Measurements from ENCODE around the gene SESN1.

The SESN1 gene

DNA sequence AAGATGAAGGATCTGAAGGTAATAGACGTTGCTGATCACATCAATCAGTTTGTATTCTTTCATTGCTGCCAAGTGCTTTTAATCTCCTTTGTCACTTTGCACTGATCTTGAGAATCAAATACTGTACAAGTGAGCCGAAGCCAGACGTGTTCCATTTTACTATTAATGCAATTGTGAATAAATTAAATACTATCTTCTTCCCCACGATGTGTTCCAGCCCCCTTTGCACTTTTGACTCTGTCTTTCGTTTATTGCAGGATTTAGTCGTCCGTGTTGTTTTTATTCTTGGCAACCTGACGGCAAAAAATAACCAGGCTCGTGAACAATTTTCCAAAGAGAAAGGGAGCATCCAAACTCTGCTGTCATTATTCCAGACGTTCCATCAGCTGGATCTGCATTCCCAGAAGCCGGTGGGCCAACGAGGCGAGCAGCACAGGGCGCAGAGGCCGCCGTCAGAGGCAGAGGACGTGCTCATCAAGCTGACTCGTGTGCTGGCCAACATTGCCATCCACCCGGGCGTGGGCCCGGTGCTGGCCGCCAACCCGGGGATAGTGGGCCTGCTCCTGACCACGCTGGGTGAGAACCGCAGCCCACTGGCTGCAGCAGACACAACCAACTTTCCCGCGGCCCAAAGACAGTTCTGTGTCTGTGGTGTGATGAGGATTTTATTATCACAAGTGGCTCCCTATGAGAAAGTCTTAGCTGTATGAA, 141.7 kb downstream of the SESN1 start:
- TF ChIP-seq, protein P1, sequence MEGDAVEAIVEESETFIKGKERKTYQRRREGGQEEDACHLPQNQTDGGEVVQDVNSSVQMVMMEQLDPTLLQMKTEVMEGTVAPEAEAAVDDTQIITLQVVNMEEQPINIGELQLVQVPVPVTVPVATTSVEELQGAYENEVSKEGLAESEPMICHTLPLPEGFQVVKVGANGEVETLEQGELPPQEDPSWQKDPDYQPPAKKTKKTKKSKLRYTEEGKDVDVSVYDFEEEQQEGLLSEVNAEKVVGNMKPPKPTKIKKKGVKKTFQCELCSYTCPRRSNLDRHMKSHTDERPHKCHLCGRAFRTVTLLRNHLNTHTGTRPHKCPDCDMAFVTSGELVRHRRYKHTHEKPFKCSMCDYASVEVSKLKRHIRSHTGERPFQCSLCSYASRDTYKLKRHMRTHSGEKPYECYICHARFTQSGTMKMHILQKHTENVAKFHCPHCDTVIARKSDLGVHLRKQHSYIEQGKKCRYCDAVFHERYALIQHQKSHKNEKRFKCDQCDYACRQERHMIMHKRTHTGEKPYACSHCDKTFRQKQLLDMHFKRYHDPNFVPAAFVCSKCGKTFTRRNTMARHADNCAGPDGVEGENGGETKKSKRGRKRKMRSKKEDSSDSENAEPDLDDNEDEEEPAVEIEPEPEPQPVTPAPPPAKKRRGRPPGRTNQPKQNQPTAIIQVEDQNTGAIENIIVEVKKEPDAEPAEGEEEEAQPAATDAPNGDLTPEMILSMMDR (IDR thresholded peaks at IDR 0.05; ENCODE audit: extremely low read depth, missing control alignments), result no peak
- DNase-seq (ENCODE audit: low spot score), result no peak

DNA sequence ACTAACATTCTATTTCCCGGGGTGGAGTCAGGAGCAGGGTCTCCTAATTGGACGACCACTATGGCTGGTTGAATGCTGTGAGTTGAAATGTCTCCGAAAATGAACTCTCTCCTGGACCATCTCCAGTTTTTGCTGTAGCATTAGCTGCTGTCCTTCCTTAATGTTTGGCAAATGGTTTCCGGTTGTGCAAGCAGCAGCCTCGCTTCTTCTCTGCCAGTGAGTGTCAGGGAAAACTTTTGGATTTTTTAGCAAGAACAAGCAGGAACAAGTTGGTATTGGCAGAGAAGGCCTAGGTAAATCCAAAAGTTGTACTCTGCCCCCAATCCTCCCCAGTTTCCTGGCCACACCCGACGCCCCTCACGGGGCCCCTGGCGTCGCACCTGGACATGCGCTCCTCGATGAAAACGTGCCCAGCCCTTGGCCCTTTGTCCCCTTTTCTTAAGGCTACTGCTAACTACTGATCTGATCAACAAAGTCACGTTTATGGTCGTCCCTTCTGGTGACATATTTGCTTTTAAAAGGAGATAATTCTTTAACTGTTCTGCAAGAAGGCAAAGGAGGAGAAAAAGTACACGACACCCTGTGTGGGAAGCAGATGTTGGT, 143.2 kb downstream of the SESN1 start:
- no peak for DNase-seq (ENCODE audit: low spot score)
- TF ChIP-seq, protein P1 (IDR thresholded peaks at IDR 0.05; ENCODE audit: extremely low read depth, missing control alignments), result no peak

DNA sequence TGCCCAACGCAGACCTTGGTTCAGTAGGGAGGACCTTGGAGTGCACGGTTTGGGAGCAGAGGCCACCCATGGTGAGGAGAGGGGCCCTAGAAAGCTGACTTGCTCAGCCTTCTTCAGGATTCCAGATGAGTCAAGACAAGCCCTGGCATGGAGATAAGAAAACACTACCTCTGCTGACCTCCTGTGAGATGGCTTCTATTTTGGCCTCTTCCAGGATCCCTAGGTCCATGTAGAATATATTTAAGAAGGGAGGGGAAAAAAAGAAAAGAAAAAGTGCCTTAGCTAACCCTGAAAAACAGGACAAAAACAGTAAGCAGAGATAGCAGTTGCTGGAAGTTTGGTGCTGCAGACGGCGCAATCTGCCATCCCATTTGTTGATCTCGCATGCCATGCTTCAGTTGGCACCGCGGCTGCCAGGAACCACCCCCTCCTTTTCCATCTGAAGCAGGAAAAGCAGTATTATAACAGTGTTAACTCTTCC, 146.4 kb downstream of the SESN1 start:
- DNase-seq (ENCODE audit: low spot score), result no peak
- TF ChIP-seq, protein P1 (IDR thresholded peaks at IDR 0.05; ENCODE audit: extremely low read depth, missing control alignments), result no peak

DNA sequence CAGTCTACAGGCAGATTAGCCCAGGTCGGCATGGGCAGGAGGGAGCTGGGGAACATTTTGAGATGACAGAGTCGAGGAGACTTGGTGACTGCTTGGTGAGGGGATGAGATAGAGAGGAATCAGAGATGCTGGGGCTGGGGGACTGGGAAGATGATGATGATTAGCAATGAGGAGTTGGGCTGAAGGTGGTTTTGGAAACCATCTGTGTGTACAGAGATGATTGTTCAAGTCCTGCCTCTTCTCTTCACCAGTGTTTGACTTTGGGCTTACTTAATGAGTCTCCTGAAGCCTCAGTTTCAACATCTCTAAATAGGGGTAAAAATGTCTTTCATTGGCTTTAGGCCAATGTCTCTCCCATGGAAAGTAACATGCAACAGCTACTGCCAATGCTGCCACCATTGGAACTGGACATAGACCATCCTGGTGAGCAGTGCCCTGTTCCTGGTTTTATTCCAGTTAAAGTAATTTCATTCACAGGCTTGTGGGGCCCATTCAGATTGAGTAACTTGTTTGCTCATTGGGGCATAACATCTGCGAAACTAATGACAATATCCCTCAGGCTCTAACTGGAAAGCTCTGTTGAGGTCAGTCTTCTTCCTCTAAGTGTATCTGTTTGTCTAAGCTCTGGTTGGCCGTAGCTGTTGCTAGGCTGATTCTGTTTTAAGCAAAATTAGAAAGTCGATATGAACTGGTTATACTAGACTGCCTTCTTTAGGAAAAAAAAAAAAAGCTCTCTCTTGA, 147.4 kb downstream of the SESN1 start:
- TF ChIP-seq, protein P1 (IDR thresholded peaks at IDR 0.05; ENCODE audit: extremely low read depth, missing control alignments), result no peak

DNA sequence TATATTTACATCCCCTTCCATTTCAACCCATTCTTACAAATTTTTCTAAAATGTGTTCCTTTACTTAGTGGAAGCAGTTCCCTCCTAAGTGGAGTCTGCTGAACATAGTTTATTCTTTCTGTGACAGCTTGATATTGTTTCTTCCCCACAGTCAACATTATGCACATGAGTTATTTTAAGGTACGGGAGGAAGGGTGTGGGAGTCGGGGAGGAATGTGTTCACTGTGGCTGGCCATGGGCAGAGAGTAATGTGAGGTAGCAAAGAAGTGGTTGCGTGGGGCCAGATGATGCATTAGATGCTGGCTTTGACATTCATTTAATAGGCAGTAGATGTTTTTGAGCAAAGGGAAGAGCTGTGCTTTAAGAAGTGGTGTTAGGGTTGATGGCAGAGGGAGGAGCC, 148.0 kb downstream of the SESN1 start:
- TF ChIP-seq, protein P1 (IDR thresholded peaks at IDR 0.05; ENCODE audit: extremely low read depth, missing control alignments), result no peak
- no peak for DNase-seq (ENCODE audit: low spot score)

More for the DNA sequence above, 147.4 kb downstream of the SESN1 start:
- DNase-seq (ENCODE audit: low spot score), result no peak

DNA sequence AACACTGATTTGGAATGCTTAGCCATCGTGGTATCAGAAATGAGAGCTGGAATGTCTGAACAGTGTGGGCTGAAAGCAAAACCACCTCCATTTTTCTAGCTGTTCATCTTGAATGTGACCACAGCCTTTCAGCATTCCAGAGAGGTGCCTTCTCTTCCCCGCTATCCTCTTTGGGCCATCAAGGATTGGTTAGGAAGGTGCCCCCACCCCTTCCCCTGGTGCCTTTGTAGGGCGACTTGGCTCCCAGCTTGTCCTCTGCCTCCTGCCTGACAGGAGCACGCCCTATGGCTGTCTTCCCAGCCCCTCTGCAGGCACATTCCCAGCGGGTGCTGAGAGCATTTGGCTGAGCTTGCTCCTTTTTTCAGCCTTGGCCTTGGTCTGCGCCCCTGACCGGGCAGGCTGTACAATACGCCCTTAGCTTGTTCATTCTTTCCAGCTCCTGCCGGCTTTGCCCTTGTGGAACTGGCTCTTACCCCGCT, 148.9 kb downstream of the SESN1 start:
- no peak for DNase-seq (ENCODE audit: low spot score)
- TF ChIP-seq, protein P1 (IDR thresholded peaks at IDR 0.05; ENCODE audit: extremely low read depth, missing control alignments), result no peak

All from GM20000 (cell line).